ENCODE results near the gene LPCAT1. TPM values are rescaled to one million over a fixed set of nuclear protein-coding genes. Genes with fewer than 3 reads are reported as not detected.

Gene LPCAT1
- total and polyA plus RNA-seq, 2 of the 13 experiments (the other 11 are each of a cell fraction or from before 2014, with no cell fraction given) = 29.8 to 90.6 TPM

GRCh38 chr5:1568201-1568979, 44.6 kb upstream of the LPCAT1 start (continued):
- no peak for TF ChIP-seq NFYC (CRISPR knock-in tag; IDR thresholded peaks at IDR 0.05)
- 0 out of 2 replicates have a peak, but pooled peaks have one; percentile 14 for TF ChIP-seq ZNF124 (CRISPR knock-in tag; IDR thresholded peaks at IDR 0.05)
- TF ChIP-seq, protein P1, sequence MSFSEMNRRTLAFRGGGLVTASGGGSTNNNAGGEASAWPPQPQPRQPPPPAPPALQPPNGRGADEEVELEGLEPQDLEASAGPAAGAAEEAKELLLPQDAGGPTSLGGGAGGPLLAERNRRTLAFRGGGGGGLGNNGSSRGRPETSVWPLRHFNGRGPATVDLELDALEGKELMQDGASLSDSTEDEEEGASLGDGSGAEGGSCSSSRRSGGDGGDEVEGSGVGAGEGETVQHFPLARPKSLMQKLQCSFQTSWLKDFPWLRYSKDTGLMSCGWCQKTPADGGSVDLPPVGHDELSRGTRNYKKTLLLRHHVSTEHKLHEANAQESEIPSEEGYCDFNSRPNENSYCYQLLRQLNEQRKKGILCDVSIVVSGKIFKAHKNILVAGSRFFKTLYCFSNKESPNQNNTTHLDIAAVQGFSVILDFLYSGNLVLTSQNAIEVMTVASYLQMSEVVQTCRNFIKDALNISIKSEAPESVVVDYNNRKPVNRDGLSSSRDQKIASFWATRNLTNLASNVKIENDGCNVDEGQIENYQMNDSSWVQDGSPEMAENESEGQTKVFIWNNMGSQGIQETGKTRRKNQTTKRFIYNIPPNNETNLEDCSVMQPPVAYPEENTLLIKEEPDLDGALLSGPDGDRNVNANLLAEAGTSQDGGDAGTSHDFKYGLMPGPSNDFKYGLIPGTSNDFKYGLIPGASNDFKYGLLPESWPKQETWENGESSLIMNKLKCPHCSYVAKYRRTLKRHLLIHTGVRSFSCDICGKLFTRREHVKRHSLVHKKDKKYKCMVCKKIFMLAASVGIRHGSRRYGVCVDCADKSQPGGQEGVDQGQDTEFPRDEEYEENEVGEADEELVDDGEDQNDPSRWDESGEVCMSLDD (CRISPR knock-in tag; IDR thresholded peaks at IDR 0.05; ENCODE audit: borderline replicate concordance) = no peak
- no peak for TF ChIP-seq THYN1 (CRISPR knock-in tag; IDR thresholded peaks at IDR 0.05; ENCODE audit: borderline replicate concordance, low read depth)
- TF ChIP-seq, protein P2, sequence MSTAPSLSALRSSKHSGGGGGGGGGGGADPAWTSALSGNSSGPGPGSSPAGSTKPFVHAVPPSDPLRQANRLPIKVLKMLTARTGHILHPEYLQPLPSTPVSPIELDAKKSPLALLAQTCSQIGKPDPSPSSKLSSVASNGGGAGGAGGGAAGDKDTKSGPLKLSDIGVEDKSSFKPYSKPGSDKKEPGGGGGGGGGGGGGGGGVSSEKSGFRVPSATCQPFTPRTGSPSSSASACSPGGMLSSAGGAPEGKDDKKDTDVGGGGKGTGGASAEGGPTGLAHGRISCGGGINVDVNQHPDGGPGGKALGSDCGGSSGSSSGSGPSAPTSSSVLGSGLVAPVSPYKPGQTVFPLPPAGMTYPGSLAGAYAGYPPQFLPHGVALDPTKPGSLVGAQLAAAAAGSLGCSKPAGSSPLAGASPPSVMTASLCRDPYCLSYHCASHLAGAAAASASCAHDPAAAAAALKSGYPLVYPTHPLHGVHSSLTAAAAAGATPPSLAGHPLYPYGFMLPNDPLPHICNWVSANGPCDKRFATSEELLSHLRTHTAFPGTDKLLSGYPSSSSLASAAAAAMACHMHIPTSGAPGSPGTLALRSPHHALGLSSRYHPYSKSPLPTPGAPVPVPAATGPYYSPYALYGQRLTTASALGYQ (CRISPR knock-in tag; IDR thresholded peaks at IDR 0.05) = peak; percentile 5; the same call in 1 of the 2 replicates
- TF ChIP-seq HNF4A (CRISPR knock-in tag; IDR thresholded peaks at IDR 0.05) = peak; percentile 27
- no peak for TF ChIP-seq FOXP1 (IDR thresholded peaks at IDR 0.05)
- TF ChIP-seq FOXP1 (CRISPR knock-in tag; IDR thresholded peaks at IDR 0.05) = peak; percentile 59; the same call in 1 of the 2 replicates
- no peak for TF ChIP-seq ZFP1 (CRISPR knock-in tag; IDR thresholded peaks at IDR 0.05)
- TF ChIP-seq, protein P3, sequence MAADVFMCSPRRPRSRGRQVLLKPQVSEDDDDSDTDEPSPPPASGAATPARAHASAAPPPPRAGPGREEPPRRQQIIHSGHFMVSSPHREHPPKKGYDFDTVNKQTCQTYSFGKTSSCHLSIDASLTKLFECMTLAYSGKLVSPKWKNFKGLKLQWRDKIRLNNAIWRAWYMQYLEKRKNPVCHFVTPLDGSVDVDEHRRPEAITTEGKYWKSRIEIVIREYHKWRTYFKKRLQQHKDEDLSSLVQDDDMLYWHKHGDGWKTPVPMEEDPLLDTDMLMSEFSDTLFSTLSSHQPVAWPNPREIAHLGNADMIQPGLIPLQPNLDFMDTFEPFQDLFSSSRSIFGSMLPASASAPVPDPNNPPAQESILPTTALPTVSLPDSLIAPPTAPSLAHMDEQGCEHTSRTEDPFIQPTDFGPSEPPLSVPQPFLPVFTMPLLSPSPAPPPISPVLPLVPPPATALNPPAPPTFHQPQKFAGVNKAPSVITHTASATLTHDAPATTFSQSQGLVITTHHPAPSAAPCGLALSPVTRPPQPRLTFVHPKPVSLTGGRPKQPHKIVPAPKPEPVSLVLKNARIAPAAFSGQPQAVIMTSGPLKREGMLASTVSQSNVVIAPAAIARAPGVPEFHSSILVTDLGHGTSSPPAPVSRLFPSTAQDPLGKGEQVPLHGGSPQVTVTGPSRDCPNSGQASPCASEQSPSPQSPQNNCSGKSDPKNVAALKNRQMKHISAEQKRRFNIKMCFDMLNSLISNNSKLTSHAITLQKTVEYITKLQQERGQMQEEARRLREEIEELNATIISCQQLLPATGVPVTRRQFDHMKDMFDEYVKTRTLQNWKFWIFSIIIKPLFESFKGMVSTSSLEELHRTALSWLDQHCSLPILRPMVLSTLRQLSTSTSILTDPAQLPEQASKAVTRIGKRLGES (CRISPR knock-in tag; IDR thresholded peaks at IDR 0.05; ENCODE audit: borderline replicate concordance) = no peak
- TF ChIP-seq ZNF253 (CRISPR knock-in tag; IDR thresholded peaks at IDR 0.05; ENCODE audit: borderline replicate concordance) = no peak
- no peak for TF ChIP-seq ZNF746 (CRISPR knock-in tag; IDR thresholded peaks at IDR 0.05)
- peak; percentile 70; the same call in 1 of the 2 replicates for TF ChIP-seq MLX (CRISPR knock-in tag; IDR thresholded peaks at IDR 0.05)
- no peak for TF ChIP-seq SUZ12 (IDR thresholded peaks at IDR 0.05; ENCODE audit: low read depth, low read length)
- no peak for TF ChIP-seq ISX (CRISPR knock-in tag; conservative IDR thresholded peaks at IDR 0.05)
- TF ChIP-seq PHF5A (CRISPR knock-in tag; IDR thresholded peaks at IDR 0.05; ENCODE audit: low read depth, unreplicated experiment) = no peak
- no peak for TF ChIP-seq ATAD3A (CRISPR knock-in tag; IDR thresholded peaks at IDR 0.05)
- TF ChIP-seq ZBTB21 (CRISPR knock-in tag; IDR thresholded peaks at IDR 0.05) = peak; percentile 89
- TF ChIP-seq, protein P4, sequence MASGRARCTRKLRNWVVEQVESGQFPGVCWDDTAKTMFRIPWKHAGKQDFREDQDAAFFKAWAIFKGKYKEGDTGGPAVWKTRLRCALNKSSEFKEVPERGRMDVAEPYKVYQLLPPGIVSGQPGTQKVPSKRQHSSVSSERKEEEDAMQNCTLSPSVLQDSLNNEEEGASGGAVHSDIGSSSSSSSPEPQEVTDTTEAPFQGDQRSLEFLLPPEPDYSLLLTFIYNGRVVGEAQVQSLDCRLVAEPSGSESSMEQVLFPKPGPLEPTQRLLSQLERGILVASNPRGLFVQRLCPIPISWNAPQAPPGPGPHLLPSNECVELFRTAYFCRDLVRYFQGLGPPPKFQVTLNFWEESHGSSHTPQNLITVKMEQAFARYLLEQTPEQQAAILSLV (CRISPR knock-in tag; IDR thresholded peaks at IDR 0.05; ENCODE audit: borderline replicate concordance) = no peak
- TF ChIP-seq ATF7 (IDR thresholded peaks at IDR 0.05) = peak; percentile 53
- no peak for TF ChIP-seq ATF7 (CRISPR knock-in tag; IDR thresholded peaks at IDR 0.05)

Data from HepG2 (cell line).